DOHH2 (cell line): ENCODE results near the gene CNR2.

Experiments used
- H3F3A ChIP-seq: fragments of 200-600 bp; sonication (generic), shearing (Covaris generic); 2 replicates; pipeline ENCODE4 v1.6.0; 2016; ENCODE audit warnings: antibody characterized with exemption, mild to moderate bottlenecking; ENCODE audit not compliant: control insufficient read depth, insufficient read depth
- H3K27ac ChIP-seq: fragments of 200-600 bp; sonication (generic); 2 replicates; pipeline ENCODE4 v1.5.1; 2014; ENCODE audit warnings: low read depth, mild to moderate bottlenecking, low read length, moderate library complexity
- H3K27me3 ChIP-seq: fragments of 200-600 bp; sonication (generic); 2 replicates; pipeline ENCODE4 v1.6.1; 2014; ENCODE audit warnings: mild to moderate bottlenecking, low read length, mixed read lengths; ENCODE audit not compliant: control insufficient read depth
- H3K36me3 ChIP-seq: fragments of 200-600 bp; sonication (generic); 2 replicates; pipeline ENCODE4 v1.6.1; 2014; ENCODE audit warnings: mild to moderate bottlenecking, low read length, moderate library complexity, mixed read lengths; ENCODE audit not compliant: control insufficient read depth
- H3K4me1 ChIP-seq: fragments of 200-600 bp; sonication (generic); 2 replicates; pipeline ENCODE4 v1.6.1; 2014; ENCODE audit warnings: mild to moderate bottlenecking, low read length, mixed read lengths; ENCODE audit not compliant: control insufficient read depth
- H3K4me2 ChIP-seq: fragments of 200-600 bp; sonication (generic); 2 replicates; pipeline ENCODE4 v1.6.0; 2014; ENCODE audit warnings: mild to moderate bottlenecking, low read length, moderate library complexity
- H3K4me3 ChIP-seq: fragments of 200-600 bp; sonication (generic); 2 replicates; pipeline ENCODE4 v1.5.1; 2014; ENCODE audit warnings: mild to moderate bottlenecking, low read length, mixed read lengths
- H3K79me2 ChIP-seq: fragments of 200-600 bp; sonication (generic); 2 replicates; pipeline ENCODE4 v1.6.1; 2014; ENCODE audit warnings: mild to moderate bottlenecking, low read length, mixed read lengths; ENCODE audit not compliant: control insufficient read depth
- H3K9me2 ChIP-seq: fragments of 200-600 bp; sonication (generic); replicated peaks from 2 replicates; pipeline ENCODE4 v1.6.1; 2014; ENCODE audit warnings: mild to moderate bottlenecking, low read length, mixed read lengths; ENCODE audit not compliant: control insufficient read depth
- H3K9me3 ChIP-seq: fragments of 200-600 bp; sonication (generic); 2 replicates; pipeline ENCODE4 v1.6.1; 2014; ENCODE audit warnings: antibody characterized with exemption, low read length, mixed read lengths; ENCODE audit not compliant: control insufficient read depth, insufficient read depth
- H4K20me1 ChIP-seq: fragments of 200-600 bp; sonication (generic); 2 replicates; pipeline ENCODE4 v1.6.0; 2014; ENCODE audit warnings: low read depth, mild to moderate bottlenecking, antibody characterized with exemption, low read length, moderate library complexity; ENCODE audit not compliant: control insufficient read depth, insufficient read depth
- CTCF ChIP-seq: fragments of 200-600 bp; sonication (generic); IDR thresholded peaks from one replicate; pipeline ENCODE4 v1.5.1; 2014; ENCODE audit warnings: antibody characterized with exemption, mild to moderate bottlenecking, low read depth, low read length; ENCODE audit not compliant: poor library complexity, severe bottlenecking
- EZH2phosphoT487 ChIP-seq: fragments of 200-600 bp; sonication (generic); IDR thresholded peaks from 2 replicates; pipeline ENCODE4 v1.6.1; 2017; ENCODE audit warnings: borderline replicate concordance, mild to moderate bottlenecking, antibody characterized with exemption, low read length, moderate library complexity, mixed read lengths

CNR2 gene

GRCh38 chr1:23947366-23947765 is 34.2 kb upstream of the CNR2 start:
- no peak overlapping the region for H3K4me3 ChIP-seq
- H3K27me3 ChIP-seq: peaks cover 3% of the 10 kb centered on the region; the same call in 1 of the 2 replicates
- TF ChIP-seq EZH2phosphoT487 (no peak), CTCF (no peak)
- H3K9me3 ChIP-seq: peaks cover 11% of the 10 kb centered on the region
- H3K79me2 ChIP-seq: no peaks in the 10 kb centered on the region
- H3K4me2 ChIP-seq: no peak overlapping the region
- no peaks in the 10 kb centered on the region for H3K36me3 ChIP-seq
- no peaks in the 10 kb centered on the region for H4K20me1 ChIP-seq
- H3F3A ChIP-seq: no peaks in the 10 kb centered on the region; the same call in 1 of the 2 replicates
- H3K4me1 ChIP-seq: peaks cover 10% of the 10 kb centered on the region
- H3K27ac ChIP-seq: no peak overlapping the region
- no peaks in the 10 kb centered on the region for H3K9me2 ChIP-seq

- Histone ChIP-seq H3K4me2 (no peak overlapping the region), H3K4me1 (peaks cover 15% of the 10 kb centered on the region), H3K36me3 (no peaks in the 10 kb centered on the region), H3K27me3 (peaks cover 9% of the 10 kb centered on the region), H3F3A (peaks cover 13% of the 10 kb centered on the region), H3K9me3 (no peaks in the 10 kb centered on the region), H4K20me1 (no peaks in the 10 kb centered on the region), H3K79me2 (no peaks in the 10 kb centered on the region), H3K9me2 (no peaks in the 10 kb centered on the region), H3K4me3 (no peak overlapping the region), H3K27ac (no peak overlapping the region)
- TF ChIP-seq CTCF (no peak), EZH2phosphoT487 (no peak)
Measured at GRCh38 chr1:23936481-23937176, 23.5 kb upstream of the CNR2 start.

GRCh38 chr1:23931491-23931880 is 18.3 kb upstream of the CNR2 start:
- Histone ChIP-seq H3K4me3 (peak overlapping the region; percentile 54), H3K27ac (peak overlapping the region; percentile 75), H3K27me3 (peaks cover 29% of the 10 kb centered on the region), H3F3A (peaks cover 20% of the 10 kb centered on the region), H3K9me2 (no peaks in the 10 kb centered on the region), H3K9me3 (no peaks in the 10 kb centered on the region), H3K79me2 (no peaks in the 10 kb centered on the region), H3K4me2 (peak overlapping the region; percentile 78), H4K20me1 (no peaks in the 10 kb centered on the region), H3K36me3 (no peaks in the 10 kb centered on the region), H3K4me1 (peaks cover 43% of the 10 kb centered on the region)
- TF ChIP-seq EZH2phosphoT487 (no peak), CTCF (no peak)
